Inflammatory macrophage (primary cell): ENCODE data around the gene MTARC2.
"Not testable (repeated sequence)": the region's sequence is repeated elsewhere in the genome, so short reads cannot be mapped to it uniquely, and the experiment has no call there.

Source experiments
- DNase-seq, 2 donors: peaks; one replicate each; pipeline ENCODE4 v3.0.0-alpha.2; 2020 to 2022

MTARC2 gene

DNA sequence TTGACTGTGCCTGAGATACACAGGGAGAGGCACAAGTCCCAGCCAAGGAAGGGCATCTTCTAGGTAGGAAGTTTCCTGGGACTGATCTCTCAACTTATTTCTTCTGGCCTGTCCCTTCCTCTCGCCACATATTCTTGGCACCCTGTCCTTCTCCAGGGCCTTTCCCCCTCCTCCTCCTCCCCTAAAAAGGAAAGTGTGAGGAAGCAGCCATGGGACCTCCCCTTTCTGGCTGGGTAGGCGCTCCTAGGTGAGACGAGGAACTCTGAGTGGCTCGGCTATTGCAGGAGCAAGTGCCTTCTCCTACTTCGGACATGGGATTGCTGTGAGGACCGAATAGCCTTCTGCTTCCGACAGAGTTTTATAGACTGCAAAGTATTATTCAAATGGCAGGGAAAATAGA lies 15.5 kb upstream of the MTARC2 start:
- DNase-seq: peak in 1 of 2 donors; percentile 5

DNA sequence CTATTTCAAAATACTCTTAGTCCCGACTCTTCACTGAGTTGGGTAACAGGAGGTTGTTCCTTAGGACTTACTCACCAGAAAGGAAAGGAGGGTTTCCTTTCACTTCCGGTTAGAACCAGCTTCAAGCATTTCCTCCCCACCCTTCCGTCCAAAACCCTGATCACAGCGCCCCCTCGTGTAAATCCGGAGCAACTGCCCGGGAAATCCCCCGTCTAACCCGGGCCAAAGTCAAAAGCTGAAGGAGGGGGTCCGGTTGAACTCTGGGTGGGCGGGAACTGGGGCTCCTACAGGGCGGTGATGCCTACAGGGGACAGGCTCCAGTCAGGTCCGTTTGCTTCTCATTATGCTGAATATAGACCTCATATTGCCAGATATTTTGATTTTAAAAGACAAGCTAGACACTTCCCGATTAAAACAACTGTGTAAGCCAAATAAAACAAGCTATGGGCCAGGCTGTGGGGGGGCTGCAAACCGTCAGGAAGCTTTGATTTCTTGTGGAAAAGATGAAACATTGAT lies 15.0 kb upstream of the MTARC2 start:
- DNase-seq: peak; percentile 85 to 86

DNA sequence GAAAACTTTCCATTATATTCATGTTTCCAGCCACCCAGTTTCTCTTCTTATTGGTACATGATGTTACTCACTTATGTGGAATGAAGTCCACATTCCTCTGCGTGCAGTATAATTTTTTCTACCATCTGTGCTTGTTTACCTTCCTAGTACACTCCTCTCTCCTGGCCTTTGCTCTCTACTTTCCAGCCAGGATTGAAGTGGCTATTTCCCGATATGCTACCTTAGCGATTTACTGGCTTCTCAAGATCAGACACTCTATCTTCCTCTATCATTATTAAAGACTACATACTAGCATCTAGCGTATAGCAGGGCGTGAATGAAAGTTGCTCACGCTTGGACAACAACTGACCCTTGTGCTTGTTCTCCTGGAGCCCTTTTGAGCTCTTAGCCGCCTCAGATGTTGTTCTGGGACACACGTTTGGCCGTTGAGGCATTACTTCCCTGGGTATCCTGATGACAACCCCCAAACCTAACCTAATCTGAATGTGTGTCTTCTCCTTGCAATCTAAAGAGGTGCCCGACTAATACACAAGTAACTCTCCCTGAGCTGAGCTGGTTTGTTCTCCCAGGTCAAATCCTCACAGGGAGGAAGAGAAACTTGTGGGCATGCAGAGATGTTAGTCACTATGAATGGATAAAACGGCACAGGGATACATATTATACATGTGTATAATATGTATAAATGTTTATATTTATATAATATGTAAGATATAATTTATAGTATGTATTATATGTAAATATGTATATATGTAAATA lies 13.4 kb upstream of the MTARC2 start:
- DNase-seq: no peak

DNA sequence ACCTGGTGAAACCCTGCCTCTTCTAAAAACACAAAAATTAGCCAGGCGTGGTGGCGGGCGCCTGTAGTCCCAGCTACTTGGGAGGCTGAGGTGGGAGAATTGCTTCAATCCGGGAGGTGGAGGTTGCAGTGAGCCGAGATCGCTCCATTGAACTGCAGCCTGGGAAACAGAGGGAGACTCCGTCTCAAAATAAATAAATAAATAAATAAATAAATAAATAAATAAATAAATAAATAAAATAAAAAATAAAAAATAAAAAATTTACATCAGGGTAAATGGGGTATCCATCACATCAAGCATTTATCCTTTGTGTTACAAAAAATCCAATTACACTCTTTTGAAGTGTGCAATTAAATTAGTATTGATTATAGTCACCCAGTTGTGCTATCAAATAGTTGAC lies 11.8 kb upstream of the MTARC2 start:
- not testable (repeated sequence) for DNase-seq

DNA sequence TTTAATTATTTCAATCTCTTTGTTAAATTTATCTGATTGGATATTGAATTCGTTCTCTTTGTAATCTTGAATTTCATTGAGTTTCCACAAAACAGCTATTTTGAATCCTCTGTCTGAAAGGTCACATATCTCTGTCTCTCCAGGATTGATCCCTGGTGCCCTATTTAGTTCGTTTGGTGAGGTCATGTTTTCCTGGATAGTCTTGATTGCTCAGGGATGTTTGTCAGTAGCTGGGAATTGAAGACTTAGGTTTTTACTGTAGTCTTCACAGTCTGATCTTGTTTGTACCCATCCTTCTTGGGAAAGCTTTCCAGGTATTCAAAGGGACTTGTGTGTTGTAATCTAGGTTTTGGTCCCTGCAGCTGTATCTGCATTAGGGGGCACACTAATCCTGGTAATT lies 6.8 kb upstream of the MTARC2 start:
- no peak for DNase-seq

DNA sequence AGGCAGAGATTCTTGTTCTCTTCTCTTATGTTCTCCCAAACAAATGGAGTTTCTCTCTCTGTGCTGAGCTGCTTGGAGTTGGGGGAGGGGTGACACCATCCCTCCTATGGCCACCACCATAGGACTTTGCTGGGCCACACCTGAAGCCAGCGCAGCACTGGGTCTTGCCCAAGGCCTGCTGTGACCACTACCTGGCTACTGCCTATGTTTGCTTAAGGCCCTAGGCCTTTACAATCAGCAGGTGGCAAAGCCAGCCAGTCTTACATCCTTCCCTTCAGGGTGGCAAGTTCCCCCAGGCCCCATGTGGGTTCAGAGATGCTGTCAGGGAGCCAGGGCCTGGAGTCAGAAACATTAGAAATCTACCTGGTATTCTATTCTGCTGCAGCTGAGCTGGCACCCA lies 6.3 kb upstream of the MTARC2 start:
- DNase-seq: no peak

DNA sequence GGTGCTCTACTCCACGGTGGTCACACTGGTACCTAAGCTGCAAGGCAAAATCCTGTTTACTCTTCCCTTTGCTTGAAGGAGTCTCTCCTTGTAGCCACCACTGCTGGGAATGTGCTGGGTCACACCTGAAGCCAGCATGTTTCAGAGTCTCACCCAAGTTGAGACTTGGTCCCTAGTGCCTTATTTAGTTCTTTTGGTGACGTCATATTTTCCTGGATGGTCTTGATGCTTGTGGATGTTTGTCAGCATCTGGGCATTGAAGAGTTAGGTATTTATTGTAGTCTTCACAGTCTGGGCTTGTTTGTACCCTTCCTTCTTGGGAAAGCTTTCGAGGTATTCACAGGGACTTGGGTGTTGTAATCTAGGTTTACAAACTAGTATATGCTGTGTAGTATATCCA lies 5.6 kb upstream of the MTARC2 start:
- DNase-seq: no peak

DNA sequence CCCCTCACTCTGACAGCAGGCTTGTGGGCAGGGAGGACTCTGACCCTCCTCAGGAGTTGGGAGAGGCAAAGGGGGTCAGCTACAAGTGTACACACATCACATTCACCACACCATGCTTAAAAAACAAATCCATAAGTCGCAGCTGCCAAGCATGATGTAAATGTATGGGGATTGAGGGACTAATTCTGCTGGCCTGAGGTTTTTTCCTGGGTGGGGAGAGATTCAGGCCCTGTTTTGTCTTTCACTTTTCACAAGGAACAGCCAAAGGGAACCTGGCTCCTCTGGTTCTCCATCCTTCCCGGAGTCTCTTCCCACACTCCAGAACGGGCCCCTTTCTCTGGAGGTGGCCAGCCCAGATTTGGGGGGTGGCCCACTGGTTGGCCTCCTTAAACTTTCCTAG lies 1.3 kb upstream of the MTARC2 start:
- DNase-seq: no peak

DNA sequence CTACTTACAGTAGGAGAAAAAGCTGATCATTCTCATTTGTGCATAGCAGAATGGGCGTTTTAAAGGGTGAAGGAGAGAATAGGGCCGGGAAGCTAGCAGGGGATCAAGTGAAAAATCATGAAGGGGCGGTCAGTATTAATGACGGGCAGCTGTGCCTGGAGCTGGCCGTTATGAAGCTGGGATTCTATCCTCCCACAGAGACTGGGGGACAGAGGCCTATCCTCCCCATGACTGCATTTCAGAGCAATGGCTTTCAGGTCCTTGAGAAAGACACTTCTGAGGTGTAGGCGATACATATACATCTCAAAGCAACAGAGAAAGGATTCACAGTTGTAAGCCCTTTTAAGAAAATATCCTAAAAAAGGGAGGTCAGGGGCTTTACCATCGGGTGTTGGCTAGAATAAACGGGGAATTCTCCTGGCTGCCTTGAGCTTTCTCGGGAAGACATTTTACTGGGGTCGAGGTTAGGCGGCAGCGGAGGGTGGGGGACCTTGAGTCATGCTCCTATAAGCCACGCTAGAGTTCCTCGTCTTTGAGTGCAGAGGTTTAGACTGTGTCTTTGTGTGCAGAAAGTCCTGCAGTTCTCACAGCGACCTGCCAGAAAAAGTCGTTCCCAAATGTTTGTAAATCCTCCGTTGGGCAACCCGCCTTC lies 559 bp upstream of the MTARC2 start:
- no peak for DNase-seq

DNA sequence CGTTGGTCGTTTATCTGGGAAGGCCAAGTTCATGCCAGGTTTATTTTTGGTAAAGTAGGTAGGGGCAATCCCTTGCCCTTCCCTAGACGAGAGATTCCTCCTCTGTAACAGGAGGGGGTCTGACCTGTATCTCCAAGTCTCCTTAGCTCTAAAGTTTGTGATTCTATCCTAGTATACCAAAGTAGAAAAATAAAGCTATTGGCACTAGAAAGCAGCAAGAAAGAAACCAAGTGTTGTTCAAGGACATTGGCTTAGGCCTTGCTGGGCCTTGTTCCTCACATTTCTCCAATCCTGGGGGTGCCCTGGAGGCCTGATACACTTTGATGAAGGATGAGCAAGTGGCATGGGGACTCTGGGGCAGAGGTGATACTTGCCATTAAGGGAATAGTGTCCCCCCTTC lies 814 bp downstream of the MTARC2 start:
- DNase-seq: no peak

DNA sequence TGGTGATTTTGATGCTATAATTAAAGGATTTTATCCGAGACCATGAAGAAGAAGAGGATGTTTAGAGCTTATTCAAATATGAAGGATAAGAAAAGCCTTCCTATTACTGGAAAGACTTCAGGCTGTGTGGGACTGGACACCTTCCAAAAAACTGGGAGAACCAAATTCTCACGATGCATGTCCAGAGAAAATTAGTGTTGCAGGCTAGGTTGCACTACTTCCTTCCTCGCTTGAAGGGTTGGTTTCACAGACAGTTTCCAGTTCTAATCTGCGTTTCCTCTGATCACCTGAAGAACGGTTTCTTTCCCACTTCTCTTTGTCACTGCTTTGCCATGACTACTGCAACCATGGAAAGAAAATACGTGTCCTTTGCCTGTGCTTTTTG lies 2.0 kb downstream of the MTARC2 start:
- DNase-seq: no peak

DNA sequence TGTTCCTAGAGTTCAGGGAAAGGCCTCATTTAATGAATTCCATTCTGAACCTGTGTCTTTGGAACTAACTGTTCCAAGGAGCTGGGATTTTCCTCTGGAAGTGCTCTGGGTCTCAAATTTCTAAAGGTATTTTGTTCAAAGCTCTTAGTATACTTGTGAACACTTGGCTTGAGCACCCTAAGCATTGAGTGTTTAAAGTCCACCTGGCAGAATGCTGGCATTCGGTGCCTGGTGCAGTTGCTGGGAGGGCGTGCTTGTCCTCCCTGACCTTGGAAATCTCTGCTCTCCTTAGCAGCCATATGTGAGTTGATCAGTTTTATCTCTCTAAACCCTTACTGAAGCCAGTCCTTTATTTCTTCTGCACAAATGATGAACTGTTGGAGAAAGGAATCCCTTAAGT lies 3.0 kb downstream of the MTARC2 start:
- no peak for DNase-seq

DNA sequence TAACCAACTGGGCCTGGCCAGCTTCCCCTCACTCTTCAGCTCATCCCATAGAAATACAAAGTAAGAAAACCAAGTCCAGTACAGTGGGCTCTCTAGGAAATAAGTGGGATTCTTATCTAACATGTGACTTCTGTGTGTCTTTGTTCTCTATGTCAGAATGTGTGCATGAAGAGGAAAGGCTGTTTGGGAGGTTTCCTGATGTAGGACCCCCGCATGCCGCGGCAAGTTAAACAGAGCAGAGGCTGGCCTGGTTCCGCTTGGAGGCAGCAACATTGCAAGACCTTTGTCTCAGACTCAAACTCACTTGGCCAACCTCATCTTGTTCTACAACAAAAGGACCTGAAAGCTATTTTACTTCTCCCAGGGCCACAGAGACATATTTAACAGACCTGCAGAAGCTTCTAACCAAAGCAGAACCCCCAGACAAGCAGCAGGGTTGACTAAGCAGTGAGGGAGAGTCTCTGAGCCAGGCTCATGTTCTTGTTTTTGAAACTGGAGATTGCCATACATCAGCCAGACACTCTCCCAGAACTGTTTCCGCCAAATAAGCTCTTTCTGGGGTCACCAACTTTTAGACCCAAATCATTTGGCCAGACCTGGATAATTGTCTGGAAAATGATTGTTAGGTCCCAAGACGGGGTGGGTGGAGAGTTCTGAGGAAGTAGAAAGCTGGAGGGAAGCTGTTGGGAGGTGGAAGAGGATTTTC lies 6.2 kb downstream of the MTARC2 start:
- DNase-seq: peak in 1 of 2 donors; percentile 23

DNA sequence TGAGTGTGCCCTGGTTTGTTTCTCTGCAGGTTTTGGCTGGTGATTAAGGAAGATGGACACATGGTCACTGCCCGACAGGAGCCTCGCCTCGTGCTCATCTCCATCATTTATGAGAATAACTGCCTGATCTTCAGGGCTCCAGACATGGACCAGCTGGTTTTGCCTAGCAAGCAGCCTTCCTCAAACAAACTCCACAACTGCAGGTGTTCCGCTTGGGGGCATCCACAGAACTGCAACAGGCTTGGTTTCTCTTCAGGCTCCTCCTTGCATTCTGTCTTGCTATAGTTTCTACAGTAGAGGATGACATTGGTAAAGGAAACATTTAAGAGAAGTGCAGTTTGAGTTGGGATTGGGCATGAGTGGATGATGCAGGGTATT lies 6.8 kb downstream of the MTARC2 start:
- DNase-seq: no peak

DNA sequence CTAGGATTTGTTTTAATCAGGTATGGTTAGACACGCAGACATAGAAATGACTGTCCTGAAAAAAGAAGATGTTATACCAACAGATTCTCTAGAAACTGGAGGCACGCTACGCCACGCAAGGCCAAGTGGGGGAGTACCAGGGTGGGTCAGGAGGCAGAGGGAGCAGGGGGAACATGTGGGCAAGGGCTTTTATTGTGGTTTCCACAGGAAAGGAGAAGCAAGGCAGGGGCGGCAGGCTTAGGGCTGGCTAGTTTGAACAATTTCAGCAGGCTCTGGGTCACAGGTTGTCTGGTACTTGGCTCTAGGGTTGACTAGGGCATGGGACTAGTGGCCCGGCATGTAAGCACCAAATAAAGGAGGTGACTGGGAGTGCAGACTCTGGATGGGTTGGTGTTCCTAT lies 7.2 kb downstream of the MTARC2 start:
- DNase-seq: peak; percentile 37 to 66

DNA sequence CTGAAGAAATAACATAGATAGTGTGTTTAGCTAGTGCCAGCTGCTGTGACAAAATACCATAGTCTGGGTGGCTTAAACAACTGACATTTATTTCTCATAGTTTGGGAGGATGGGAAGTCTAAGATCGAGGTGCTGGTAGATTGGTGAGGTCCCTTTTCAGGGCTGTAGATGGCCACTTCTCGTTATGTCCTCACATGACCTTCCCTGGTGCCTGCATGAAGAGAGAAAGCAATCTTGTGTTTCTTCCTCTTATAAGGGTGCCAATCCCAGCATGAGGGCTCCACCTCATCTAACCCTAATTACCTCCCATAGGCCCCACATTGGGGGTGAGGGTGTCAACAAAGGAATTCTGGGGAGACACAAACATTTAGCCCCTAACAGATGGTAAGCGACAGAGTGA lies 9.3 kb downstream of the MTARC2 start:
- DNase-seq: peak; percentile 24 to 42

DNA sequence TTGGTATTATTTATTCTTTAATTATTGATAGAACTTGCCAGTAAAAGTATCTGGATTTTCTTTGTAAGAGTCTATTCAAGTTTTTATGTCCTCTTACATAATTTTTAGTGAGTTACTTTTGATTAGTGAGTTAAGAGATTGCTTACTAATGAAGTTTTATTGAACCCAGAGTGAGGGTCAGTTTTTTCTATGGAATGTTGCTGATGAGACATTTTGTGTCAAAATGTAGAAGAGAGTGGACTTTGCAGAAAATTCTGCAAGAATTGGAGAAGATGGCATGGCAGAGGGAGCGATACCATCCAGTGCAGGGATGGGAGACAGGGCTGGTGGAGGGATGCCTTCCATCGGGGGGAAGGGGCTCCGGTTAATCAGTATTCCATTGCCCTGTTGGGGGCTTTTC lies 11.0 kb downstream of the MTARC2 start:
- no peak for DNase-seq

DNA sequence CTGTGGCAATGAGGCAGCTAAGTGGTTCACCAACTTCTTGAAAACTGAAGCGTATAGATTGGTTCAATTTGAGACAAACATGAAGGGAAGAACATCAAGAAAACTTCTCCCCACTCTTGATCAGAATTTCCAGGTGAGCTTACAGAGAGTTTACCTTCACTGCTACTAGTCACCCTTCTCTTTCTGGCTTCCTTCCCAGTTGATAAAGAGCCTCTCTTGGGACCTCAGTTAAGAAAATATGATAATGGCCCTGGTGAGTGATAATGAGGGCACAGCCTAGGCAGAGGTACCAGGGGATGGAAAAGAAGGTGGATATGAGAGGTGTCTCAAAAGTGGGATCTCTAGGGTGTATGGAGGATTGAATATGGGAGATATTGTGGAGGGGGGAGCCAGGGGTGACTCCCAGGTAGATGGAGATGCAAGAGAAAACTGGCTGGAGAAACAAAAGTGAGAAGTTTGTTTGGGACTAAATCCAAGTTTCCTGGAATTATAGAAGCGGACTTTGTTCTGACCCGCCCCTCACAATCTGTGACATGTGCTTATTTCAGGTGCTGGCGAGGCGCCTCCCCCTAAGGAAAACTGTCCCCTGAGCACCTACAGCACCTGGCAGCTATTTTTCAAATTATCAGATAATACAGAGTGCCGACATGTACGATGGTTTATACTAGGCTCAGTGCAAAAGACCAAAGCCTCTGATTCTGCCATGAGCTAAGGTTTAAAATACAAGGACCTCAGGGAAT lies 13.7 kb downstream of the MTARC2 start:
- DNase-seq: no peak

DNA sequence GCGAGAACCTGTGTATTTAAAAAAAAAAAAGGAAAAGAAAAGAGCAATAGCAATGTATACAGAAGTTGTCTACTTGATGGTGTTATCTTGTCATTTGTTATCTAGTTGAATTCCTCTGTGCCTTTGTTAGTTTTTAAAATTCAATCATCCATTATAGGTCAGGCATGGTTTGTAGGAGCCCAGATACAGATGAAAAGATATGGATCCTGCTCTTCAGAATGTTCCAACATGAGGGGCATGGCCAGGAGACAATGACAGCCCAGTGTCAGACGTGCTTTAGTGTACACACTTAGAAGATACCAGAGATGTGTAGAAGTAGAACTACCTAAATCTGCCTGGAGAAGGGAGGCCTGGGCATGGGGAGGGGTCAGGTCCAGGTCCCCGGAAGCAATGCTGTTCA lies 16.6 kb downstream of the MTARC2 start:
- DNase-seq: no peak

DNA sequence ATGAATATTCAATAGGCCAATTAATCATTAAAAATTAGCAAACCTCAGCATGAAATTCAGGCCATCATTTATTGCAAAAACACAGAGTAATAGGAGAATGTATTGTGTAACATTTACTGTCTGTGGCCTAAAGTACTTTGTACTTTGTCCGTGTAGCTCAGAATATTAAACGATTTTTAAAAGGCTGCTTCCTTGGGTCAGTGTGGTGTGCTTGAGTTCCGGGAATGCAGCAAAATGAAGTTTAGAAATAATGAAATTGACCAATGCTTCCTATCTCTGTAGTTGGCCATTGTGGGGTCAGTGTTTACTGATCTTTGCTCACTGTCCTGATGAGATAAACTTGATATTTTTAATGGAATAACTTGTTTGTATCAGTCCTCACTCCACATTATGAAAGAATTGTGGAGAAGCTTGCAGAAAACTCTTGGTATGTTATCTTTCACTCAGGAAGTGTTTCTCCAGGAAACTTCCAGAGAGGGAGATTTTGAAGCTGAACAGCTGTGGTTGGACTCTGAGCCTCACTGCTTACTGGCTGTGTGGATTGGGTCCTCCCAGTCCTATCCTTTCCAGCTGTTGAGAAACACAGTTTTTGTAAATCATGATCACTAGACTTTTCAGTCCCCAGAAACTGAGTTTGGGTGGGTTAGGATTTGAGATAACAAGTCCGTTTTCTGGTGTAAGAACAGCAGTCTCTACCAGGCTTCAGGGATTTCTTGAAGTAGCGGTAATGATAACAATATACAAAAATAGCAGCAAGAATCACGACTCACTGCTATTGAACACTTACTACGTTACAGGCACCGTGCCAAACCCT lies 19.4 kb downstream of the MTARC2 start:
- peak in 1 of 2 donors; percentile 19 for DNase-seq

DNA sequence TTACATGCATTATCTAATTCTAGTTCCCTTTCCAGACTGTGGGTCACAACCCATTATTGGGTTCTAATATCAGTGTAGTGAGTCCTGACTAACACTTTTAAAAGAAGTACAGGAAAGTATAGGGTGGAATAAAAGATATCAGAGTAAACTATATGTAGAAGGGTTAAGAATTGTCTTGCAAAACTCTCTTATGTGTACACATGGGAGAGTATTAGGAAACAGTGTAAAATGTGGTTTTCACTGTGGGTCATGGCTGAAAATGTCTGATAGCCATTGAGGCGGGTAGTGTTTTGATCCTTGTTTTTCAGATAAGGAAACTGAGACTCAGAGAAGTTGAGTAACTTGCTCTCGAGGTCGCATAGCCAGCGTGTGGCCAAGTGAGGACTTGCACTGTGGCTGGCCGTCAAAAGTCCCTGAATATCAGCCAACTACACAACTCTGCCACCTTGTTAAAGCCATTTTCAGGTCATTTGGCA lies 20.0 kb downstream of the MTARC2 start:
- DNase-seq: peak; percentile 28

DNA sequence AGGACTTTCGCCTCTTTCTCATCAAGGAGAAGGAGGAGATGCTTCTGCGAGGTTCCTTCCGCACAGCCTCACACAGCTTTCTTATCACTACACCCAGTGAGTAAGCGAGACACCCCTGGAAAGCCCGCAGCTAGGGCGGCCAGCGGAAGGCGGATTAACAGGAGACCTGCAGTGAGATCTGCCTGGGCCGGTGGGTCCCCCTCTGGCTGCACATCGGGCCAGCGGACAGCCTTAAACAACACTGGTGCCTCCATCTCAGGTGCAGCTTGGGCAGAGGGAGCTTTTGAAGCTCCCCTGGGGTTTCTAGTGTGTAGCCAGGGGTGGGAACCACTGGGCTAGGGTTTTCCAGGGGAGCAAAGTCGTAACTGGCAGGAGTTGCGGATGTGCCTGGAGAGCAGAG lies 21.1 kb downstream of the MTARC2 start:
- DNase-seq: no peak
